RWPE1 (cell line): ENCODE measurements around the gene DOCK9.

ENCODE experiments used
- CTCF ChIA-PET: fragments of 350-600 bp; sonication (Branson Sonifier 250); formaldehyde crosslinking; extraction: SDS; loops from one replicate; lab custom pipeline; 2021; lab: Yijun Ruan, JAX
- POLR2A ChIA-PET: fragments of 400-600 bp; formaldehyde crosslinking; extraction: SDS; loops from one replicate; lab custom pipeline; 2020; ENCODE audit warnings: antibody characterized with exemption; ENCODE audit not compliant: low non-redundant PET; lab: Yijun Ruan, JAX
- DNase-seq: peaks from one replicate; pipeline ENCODE4 v3.0.0; 2012; ENCODE audit warnings: low spot score
- H3K27ac ChIP-seq: fragments of 450-650 bp; 2 replicates; pipeline ENCODE4 v1.5.1; 2017
- CTCF ChIP-seq: fragments of 450-650 bp; conservative IDR thresholded peaks from 2 replicates; pipeline ENCODE4 v1.5.1; 2017; ENCODE audit warnings: low read depth, mild to moderate bottlenecking

Gene DOCK9

DNA sequence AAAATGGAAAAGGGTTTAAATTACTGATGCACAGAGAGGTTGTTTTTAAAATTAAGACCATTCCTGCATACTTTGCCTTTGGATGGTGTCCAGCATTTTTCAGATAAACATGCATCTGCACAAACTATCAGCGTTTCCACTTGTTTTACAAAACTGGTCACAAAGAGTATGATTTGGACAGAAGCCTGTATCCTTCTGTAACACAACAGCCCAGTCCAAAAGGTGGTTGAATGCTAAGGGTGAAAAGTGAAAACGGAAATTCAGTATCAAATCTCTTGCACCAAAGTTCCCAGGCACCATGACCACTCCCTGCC lies 21.7 kb upstream of the DOCK9 start:
- no peak for DNase-seq
- no peak for TF ChIP-seq CTCF
- no peak overlapping the region for H3K27ac ChIP-seq
- POLR2A ChIA-PET: no interaction called here
- CTCF ChIA-PET: no interaction called here

GRCh38 chr13:98998831-98999638 lies 21.2 kb upstream of the DOCK9 start:
- no peak for DNase-seq
- ChIA-PET CTCF (no interaction called here), POLR2A (no interaction called here)
- TF ChIP-seq CTCF: no peak
- peak overlapping the region; percentile 80 for H3K27ac ChIP-seq

DNA sequence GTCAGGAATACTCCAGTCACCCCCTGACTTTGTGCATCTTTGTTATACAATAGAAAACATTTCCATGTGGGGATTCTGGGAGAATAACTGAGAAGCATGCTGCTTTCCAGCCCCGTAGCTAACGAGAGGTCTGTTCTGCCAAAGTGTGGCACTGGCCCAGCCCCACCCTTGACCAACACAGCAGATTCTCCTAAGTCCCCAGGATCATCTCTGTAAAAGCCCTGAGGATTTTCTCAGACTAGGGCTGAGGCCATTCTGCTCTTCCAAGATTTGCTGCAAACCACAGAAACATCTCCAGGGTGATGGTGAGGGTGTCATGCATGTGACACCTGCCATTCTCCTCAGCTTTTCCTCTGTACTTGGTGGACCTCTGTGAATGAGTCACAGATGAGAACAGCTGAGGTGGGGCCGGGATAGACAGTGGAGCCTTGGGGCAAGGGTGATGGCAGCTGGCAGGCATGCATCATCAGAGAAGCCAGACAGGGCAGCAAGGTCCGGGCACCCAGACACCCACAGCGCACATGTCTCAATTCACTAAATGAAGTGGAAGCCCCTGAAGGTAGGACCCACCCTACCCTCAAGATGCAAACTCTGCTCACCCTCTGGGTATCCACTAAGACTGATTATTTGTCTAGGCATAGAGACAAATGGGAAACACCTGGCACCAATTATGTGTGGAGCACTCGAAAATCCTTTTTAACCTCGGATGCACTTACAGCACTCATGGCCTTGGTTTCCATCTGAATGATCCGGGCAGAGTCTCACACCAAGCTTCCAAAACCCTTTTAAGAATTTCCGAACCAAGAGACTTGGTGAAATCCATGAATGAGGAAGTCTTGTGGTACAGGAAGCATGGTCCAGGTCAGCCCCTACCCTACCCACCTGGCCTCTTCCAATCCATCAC lies 20.1 kb upstream of the DOCK9 start:
- TF ChIP-seq CTCF: no peak
- ChIA-PET POLR2A (no interaction called here), CTCF (interaction anchor here (0.6 to 0.7 kb wide), 2 partner anchors 14 to 140 kb away, joined by 3 to 4 read pairs; no protein-coding TSS in a partner anchor)
- DNase-seq: peak; percentile 85
- H3K27ac ChIP-seq: peak overlapping the region; percentile 80

DNA sequence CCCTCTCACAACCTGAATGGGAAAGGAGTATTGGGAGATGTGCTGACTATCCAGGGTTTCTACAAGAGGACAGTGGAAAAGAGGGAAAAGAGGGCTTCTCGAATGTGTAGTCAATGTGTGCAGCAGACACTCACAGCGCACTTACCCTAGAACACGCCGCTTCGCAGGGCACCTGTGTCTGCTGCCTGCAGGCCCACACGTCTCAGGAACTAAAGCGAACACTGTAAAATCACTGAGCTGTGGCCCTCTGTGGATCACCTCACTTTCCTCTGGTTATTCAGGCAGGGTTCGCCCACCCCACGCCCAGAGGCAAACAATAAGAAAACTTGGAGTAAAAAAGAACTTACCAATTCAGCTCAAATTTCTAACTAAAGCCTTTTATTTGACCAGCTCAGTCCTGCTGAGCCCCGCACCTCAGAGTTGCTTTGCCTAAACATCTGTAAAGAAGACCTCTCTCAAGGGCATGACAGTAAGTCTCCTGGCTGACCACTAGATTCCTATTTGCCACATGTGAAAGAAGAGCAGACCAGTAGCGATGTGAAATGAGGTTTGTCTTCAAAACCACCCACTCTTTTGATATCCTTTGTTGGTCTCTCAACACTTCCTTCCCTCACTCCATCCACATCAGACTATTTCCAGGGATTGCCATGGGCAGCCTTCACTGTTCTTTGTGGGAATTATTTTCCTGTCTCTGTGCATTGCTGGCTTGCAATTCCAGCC lies 19.3 kb upstream of the DOCK9 start:
- no peak for TF ChIP-seq CTCF
- CTCF ChIA-PET: no interaction called here
- H3K27ac ChIP-seq: peak overlapping the region; percentile 80
- POLR2A ChIA-PET: no interaction called here
- no peak for DNase-seq

DNA sequence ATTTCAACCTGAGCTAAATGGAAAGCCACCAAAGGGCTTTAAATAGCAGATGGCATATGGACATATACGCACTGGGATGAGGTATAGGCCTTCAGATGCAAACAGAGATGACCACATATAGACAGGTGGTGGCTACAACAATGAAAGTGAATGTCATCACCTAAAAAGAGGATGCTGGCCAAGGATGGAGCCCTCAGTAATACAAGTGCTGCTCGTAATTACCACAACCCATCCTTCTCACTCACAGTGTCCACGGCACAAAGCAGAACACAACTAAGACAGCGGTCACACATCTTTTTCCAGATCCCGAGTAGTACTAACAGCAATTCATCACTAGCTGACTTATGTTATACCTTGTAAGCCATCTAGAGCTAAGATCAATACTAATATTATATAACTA lies 18.2 kb upstream of the DOCK9 start:
- CTCF ChIA-PET: no interaction called here
- no peak for DNase-seq
- no peak for TF ChIP-seq CTCF
- no peak overlapping the region for H3K27ac ChIP-seq
- POLR2A ChIA-PET: no interaction called here

GRCh38 chr13:98994896-98995295 lies 17.0 kb upstream of the DOCK9 start:
- ChIA-PET POLR2A (no interaction called here), CTCF (no interaction called here)
- no peak for DNase-seq
- H3K27ac ChIP-seq: no peak overlapping the region
- no peak for TF ChIP-seq CTCF
